SK-N-SH (cell line): Measurements from ENCODE around the gene NLRP1. TPM values are rescaled to one million over a fixed set of nuclear protein-coding genes. Genes with fewer than 3 reads are reported as not detected.

Source experiments
- CTCF ChIA-PET: fragments of 300-600, 350-600 bp; formaldehyde crosslinking; extraction: SDS; loops from one replicate; lab custom pipeline; 2021; lab: Yijun Ruan, JAX
- POLR2A ChIA-PET: fragments of 350-600 bp; sonication (Branson Sonifier 250); formaldehyde crosslinking; extraction: SDS; loops from one replicate; lab custom pipeline; 2020; ENCODE audit warnings: antibody characterized with exemption, inconsistent platforms; lab: Yijun Ruan, JAX
- DNase-seq: peaks from one replicate; pipeline ENCODE4 v3.0.0; 2012
- H2AFZ ChIP-seq: fragments of 200-600 bp; sonication (generic); 2 replicates; pipeline ENCODE4 v1.8.1; 2016; ENCODE audit warnings: antibody characterized with exemption, mild to moderate bottlenecking, low read depth
- H3F3A ChIP-seq: fragments of 200-600 bp; sonication (generic); replicated peaks from 2 replicates; pipeline ENCODE3; 2016; ENCODE audit warnings: antibody characterized with exemption, mild to moderate bottlenecking; ENCODE audit not compliant: insufficient read depth
- H3K27ac ChIP-seq, 2 experiments: fragments of 200-500 bp in 1 of 2; fragments of 200-600 bp in 1 of 2; sonication (Bioruptor generic) in 1 of 2; sonication (generic), shearing (Covaris generic) in 1 of 2; 2 replicates each; pipeline versions ENCODE4 v1.5.1 to v1.6.1; 2014 to 2016; ENCODE audit warnings: low read depth in 2 of 2, inconsistent platforms in 1 of 2, low read length in 1 of 2, mild to moderate bottlenecking in 1 of 2, mixed read lengths in 1 of 2
- H3K27me3 ChIP-seq: fragments of 200-600 bp; sonication (generic), shearing (Covaris generic); 2 replicates; pipeline ENCODE4 v1.6.1; 2016; ENCODE audit warnings: mixed run types; ENCODE audit not compliant: insufficient read depth
- H3K36me3 ChIP-seq, 2 experiments: fragments of 200-500 bp in 1 of 2; fragments of 200-600 bp in 1 of 2; sonication (Bioruptor generic) in 1 of 2; sonication (generic) in 1 of 2; replicated peaks in 1 of 2; 2 replicates each; pipeline versions ENCODE3 to v1.5.1; 2014 to 2016; ENCODE audit warnings: low read length in 1 of 2, mild to moderate bottlenecking in 1 of 2; ENCODE audit not compliant: insufficient read depth in 2 of 2, control insufficient read depth in 1 of 2
- H3K4me1 ChIP-seq, 2 experiments: fragments of 200-500 bp in 1 of 2; fragments of 200-600 bp in 1 of 2; sonication (Bioruptor generic) in 1 of 2; sonication (generic), shearing (Covaris generic) in 1 of 2; 2 replicates each; pipeline versions ENCODE4 v1.5.1 to v1.6.1; 2014 to 2016; ENCODE audit warnings: low read depth in 1 of 2, low read length in 1 of 2, mixed run types in 1 of 2; ENCODE audit not compliant: insufficient read depth in 2 of 2, control insufficient read depth in 1 of 2
- H3K4me2 ChIP-seq: fragments of 200-600 bp; sonication (generic), shearing (Covaris generic); 2 replicates; pipeline ENCODE4 v1.6.1; 2017; ENCODE audit warnings: mixed run types
- H3K4me3 ChIP-seq, 2 experiments: fragments of 200-500 bp in 1 of 2; fragments of 200-600 bp in 1 of 2; sonication (Bioruptor generic) in 1 of 2; sonication (generic), shearing (Covaris generic) in 1 of 2; 2 replicates each; pipeline versions ENCODE4 v1.5.1 to v1.8.1; 2014 to 2016; ENCODE audit warnings: low read depth in 2 of 2, inconsistent platforms in 1 of 2, low read length in 1 of 2, mild to moderate bottlenecking in 1 of 2, mixed read lengths in 1 of 2, moderate library complexity in 1 of 2
- H3K79me2 ChIP-seq: fragments of 200-600 bp; sonication (generic); 2 replicates; pipeline ENCODE4 v1.8.1; 2017; ENCODE audit warnings: mild to moderate bottlenecking; ENCODE audit not compliant: insufficient read depth
- H3K9ac ChIP-seq: fragments of 200-600 bp; sonication (generic); 2 replicates; pipeline ENCODE4 v1.6.1; 2017; ENCODE audit warnings: mixed run types
- H3K9me2 ChIP-seq: fragments of 200-600 bp; sonication (generic); 2 replicates; pipeline ENCODE4 v1.6.1; 2017; ENCODE audit warnings: mixed run types
- H3K9me3 ChIP-seq: fragments of 200-600 bp; sonication (generic); 2 replicates; pipeline ENCODE4 v1.6.1; 2017; ENCODE audit warnings: mixed run types, mild to moderate bottlenecking, moderate library complexity
- H4K20me1 ChIP-seq: fragments of 200-600 bp; sonication (generic); 2 replicates; pipeline ENCODE4 v1.6.1; 2017; ENCODE audit warnings: mild to moderate bottlenecking, mixed run types; ENCODE audit not compliant: insufficient read depth
- CHD2 ChIP-seq: fragments of 150-350 bp; IDR thresholded peaks from 2 replicates; pipeline ENCODE4 v1.6.1; 2018; ENCODE audit warnings: low read length; ENCODE audit not compliant: partially characterized antibody
- CTCF ChIP-seq: fragments of 200-600 bp; sonication (generic); IDR thresholded peaks from 2 replicates; pipeline ENCODE4 v1.6.1; 2017; ENCODE audit warnings: antibody characterized with exemption, mild to moderate bottlenecking, moderate library complexity
- EP300 ChIP-seq, 2 experiments: IDR thresholded peaks; 2 replicates each; pipeline versions ENCODE4 v1.4.0 to v1.6.1; 2012; ENCODE audit warnings: borderline replicate concordance in 1 of 2, low read depth in 1 of 2, low read length in 1 of 2
- FOSL2 ChIP-seq: IDR thresholded peaks from 2 replicates; pipeline ENCODE4 v1.4.0; 2012; ENCODE audit warnings: low read depth, mild to moderate bottlenecking, moderate library complexity, borderline replicate concordance
- FOXJ3 ChIP-seq: sonication (generic); formaldehyde crosslinking; IDR thresholded peaks from 2 replicates; pipeline ENCODE4 v1.5.1; 2020; ENCODE audit warnings: mild to moderate bottlenecking, missing genetic modification reagents
- GABPA ChIP-seq: IDR thresholded peaks from 2 replicates; pipeline ENCODE4 v1.4.0; 2012; ENCODE audit warnings: low read depth, mild to moderate bottlenecking
- MEF2A ChIP-seq: IDR thresholded peaks from 2 replicates; pipeline ENCODE4 v1.4.0; 2012; ENCODE audit warnings: low read depth, borderline replicate concordance
- POLR2AphosphoS5 ChIP-seq: IDR thresholded peaks from 2 replicates; pipeline ENCODE4 v1.6.1; 2012; ENCODE audit warnings: low read depth, low read length
- RAD21 ChIP-seq: IDR thresholded peaks from 2 replicates; pipeline ENCODE4 v1.6.1; 2012; ENCODE audit warnings: mild to moderate bottlenecking, low read length
- RCOR1 ChIP-seq: fragments of 150-350 bp; IDR thresholded peaks from 2 replicates; pipeline ENCODE4 v1.6.1; 2017; ENCODE audit warnings: antibody characterized with exemption, low read length
- SIN3A ChIP-seq: IDR thresholded peaks from 2 replicates; pipeline ENCODE4 v1.6.1; 2012; ENCODE audit warnings: low read depth, mild to moderate bottlenecking, low read length, moderate library complexity, borderline replicate concordance
- TCF12 ChIP-seq: IDR thresholded peaks from 2 replicates; pipeline ENCODE4 v1.4.0; 2012
- TEAD4 ChIP-seq: IDR thresholded peaks from 2 replicates; pipeline ENCODE4 v1.4.0; 2012; ENCODE audit warnings: mild to moderate bottlenecking, borderline replicate concordance; ENCODE audit not compliant: insufficient read depth
- USF1 ChIP-seq: IDR thresholded peaks from 2 replicates; pipeline ENCODE4 v1.4.0; 2012; ENCODE audit warnings: low read depth, borderline replicate concordance
- YY1 ChIP-seq: IDR thresholded peaks from 2 replicates; pipeline ENCODE4 v1.4.0; 2012; ENCODE audit warnings: low read depth, mild to moderate bottlenecking
- WGBS: methylation state at CpG from one replicate; pipeline ENCODE4 v1.1.6; 2017; ENCODE audit warnings: low lambda C conversion rate; 5-methylcytosine and 5-hydroxymethylcytosine counted together
- polyA plus RNA-seq, 3 experiments: library from polyadenylated mRNA; depleted of rRNA; stranded (reverse); fragments of >200 nt; gene quantifications; 2 replicates each; pipeline ENCODE4 v1.2.3, GENCODE V29; 2012
- TF ChIP-seq, protein P1 (sequence below): IDR thresholded peaks from 2 replicates; pipeline ENCODE4 v1.6.1; 2012; ENCODE audit warnings: mild to moderate bottlenecking, low read depth, low read length, moderate library complexity

The NLRP1 gene
- polyA plus RNA-seq, 1 of the 3 experiments (the other 2 are of a cell fraction) = 51.4 TPM

- H3K27ac ChIP-seq = peak overlapping the region in 1 of 2 experiments; percentile 77; a peak in 2 of 4 replicates
- H3K9ac ChIP-seq = no peak overlapping the region
- H3F3A ChIP-seq = peaks cover 13% of the 10 kb centered on the region
- DNase-seq = no peak
- H3K27me3 ChIP-seq = no peaks in the 10 kb centered on the region; the same call in 1 of the 2 replicates
- peaks cover 0 to 24% of the 10 kb centered on the region in 2 experiments; a peak in 1 of 4 replicates for H3K4me1 ChIP-seq
- H2AFZ ChIP-seq = no peak overlapping the region
- POLR2A ChIA-PET = no interaction called here
- no peak overlapping the region for H3K4me3 ChIP-seq
- CTCF ChIA-PET = no interaction called here
- no peaks in the 10 kb centered on the region for H3K36me3 ChIP-seq
- H3K9me2 ChIP-seq = no peaks in the 10 kb centered on the region
- peak overlapping the region; percentile 63 for H3K4me2 ChIP-seq
- WGBS = 8% methylated on average over 2 of the region's 2 CpGs
- H3K9me3 ChIP-seq = no peaks in the 10 kb centered on the region
- TF ChIP-seq CHD2 (no peak), FOXJ3 (no peak), SIN3A (no peak), TEAD4 (0 out of 2 replicates have a peak, but pooled peaks have one; percentile 24), EP300 (IDR thresholded peaks at IDR 0.05; ENCODE audit: borderline replicate concordance in 1 of 2, low read depth in 1 of 2, low read length in 1 of 2) (peak in 1 of 2 experiments; percentile 44; a peak in 1 of 4 replicates), FOSL2 (no peak; the same call in 1 of the 2 replicates), TCF12 (peak; percentile 41), USF1 (no peak), POLR2AphosphoS5 (no peak)
- H4K20me1 ChIP-seq = no peaks in the 10 kb centered on the region
- H3K79me2 ChIP-seq = no peaks in the 10 kb centered on the region
Observed at GRCh38 chr17:5630434-5630833, 46.1 kb upstream of the NLRP1 start.

- Histone ChIP-seq H3K27ac (peak overlapping the region in 1 of 2 experiments; percentile 69; a peak in 2 of 4 replicates), H2AFZ (peak overlapping the region; percentile 89; the same call in 1 of the 2 replicates), H4K20me1 (no peaks in the 10 kb centered on the region), H3F3A (peaks cover 13% of the 10 kb centered on the region), H3K9me3 (no peaks in the 10 kb centered on the region), H3K36me3 (no peaks in the 10 kb centered on the region), H3K4me2 (peak overlapping the region; percentile 63), H3K79me2 (no peaks in the 10 kb centered on the region), H3K27me3 (no peaks in the 10 kb centered on the region), H3K9me2 (no peaks in the 10 kb centered on the region), H3K4me1 (peaks cover 0 to 24% of the 10 kb centered on the region in 2 experiments; a peak in 1 of 4 replicates), H3K4me3 (no peak overlapping the region; a peak in 1 of 4 replicates), H3K9ac (peak overlapping the region; percentile 40)
- ChIA-PET POLR2A (no interaction called here), CTCF (no interaction called here)
- TF ChIP-seq RAD21 (no peak), POLR2AphosphoS5 (no peak), YY1 (no peak), GABPA (no peak), TCF12 (no peak), MEF2A (no peak), RCOR1 (no peak), CTCF (no peak), USF1 (no peak)
- TF ChIP-seq, protein P1, sequence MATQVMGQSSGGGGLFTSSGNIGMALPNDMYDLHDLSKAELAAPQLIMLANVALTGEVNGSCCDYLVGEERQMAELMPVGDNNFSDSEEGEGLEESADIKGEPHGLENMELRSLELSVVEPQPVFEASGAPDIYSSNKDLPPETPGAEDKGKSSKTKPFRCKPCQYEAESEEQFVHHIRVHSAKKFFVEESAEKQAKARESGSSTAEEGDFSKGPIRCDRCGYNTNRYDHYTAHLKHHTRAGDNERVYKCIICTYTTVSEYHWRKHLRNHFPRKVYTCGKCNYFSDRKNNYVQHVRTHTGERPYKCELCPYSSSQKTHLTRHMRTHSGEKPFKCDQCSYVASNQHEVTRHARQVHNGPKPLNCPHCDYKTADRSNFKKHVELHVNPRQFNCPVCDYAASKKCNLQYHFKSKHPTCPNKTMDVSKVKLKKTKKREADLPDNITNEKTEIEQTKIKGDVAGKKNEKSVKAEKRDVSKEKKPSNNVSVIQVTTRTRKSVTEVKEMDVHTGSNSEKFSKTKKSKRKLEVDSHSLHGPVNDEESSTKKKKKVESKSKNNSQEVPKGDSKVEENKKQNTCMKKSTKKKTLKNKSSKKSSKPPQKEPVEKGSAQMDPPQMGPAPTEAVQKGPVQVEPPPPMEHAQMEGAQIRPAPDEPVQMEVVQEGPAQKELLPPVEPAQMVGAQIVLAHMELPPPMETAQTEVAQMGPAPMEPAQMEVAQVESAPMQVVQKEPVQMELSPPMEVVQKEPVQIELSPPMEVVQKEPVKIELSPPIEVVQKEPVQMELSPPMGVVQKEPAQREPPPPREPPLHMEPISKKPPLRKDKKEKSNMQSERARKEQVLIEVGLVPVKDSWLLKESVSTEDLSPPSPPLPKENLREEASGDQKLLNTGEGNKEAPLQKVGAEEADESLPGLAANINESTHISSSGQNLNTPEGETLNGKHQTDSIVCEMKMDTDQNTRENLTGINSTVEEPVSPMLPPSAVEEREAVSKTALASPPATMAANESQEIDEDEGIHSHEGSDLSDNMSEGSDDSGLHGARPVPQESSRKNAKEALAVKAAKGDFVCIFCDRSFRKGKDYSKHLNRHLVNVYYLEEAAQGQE = no peak
- DNase-seq = no peak
- WGBS = 17% methylated on average over 7 of the region's 7 CpGs
Observed at GRCh38 chr17:5629128-5629527, 44.8 kb upstream of the NLRP1 start.
